ENCODE measurements around the gene CFAP65. TPM values are rescaled to one million over a fixed set of nuclear protein-coding genes. Genes with fewer than 3 reads are reported as not detected.

CFAP65 gene
- total RNA-seq, 1 experiment from 2014 or later: 0.44 TPM

- no peak overlapping the region for H3K27ac Mint-ChIP-seq
- H3K36me3 Mint-ChIP-seq: no peaks in the 10 kb centered on the region
- peak overlapping the region; percentile 77 for H3K4me3 Mint-ChIP-seq
- H3K9me3 Mint-ChIP-seq: no peaks in the 10 kb centered on the region
- H3K27me3 Mint-ChIP-seq (ENCODE audit: low read depth): peaks cover 86% of the 10 kb centered on the region
- CTCF ChIA-PET: interaction anchor here (0.8 to 8.8 kb wide), 13 partner anchors 10 to 332 kb away, joined by 3 to 116 read pairs (median 4); no protein-coding TSS in a partner anchor
- DNase-seq (ENCODE audit: low spot score) (peak; percentile 97), ATAC-seq (peak; percentile 80)
- POLR2A ChIA-PET: no interaction called here
- peaks cover 31% of the 10 kb centered on the region for H3K4me1 Mint-ChIP-seq
- TF ChIP-seq ESRRA (CRISPR knock-in tag; IDR thresholded peaks at IDR 0.05; ENCODE audit: borderline replicate concordance) (peak; percentile 94), RORB (CRISPR knock-in tag; IDR thresholded peaks at IDR 0.05) (no peak), ATF2 (CRISPR knock-in tag; IDR thresholded peaks at IDR 0.05; ENCODE audit: borderline replicate concordance, low read depth) (no peak), ATF1 (CRISPR knock-in tag; IDR thresholded peaks at IDR 0.05) (no peak), NR3C1 (CRISPR knock-in tag; conservative IDR thresholded peaks at IDR 0.05; ENCODE audit: low read depth) (0 out of 2 replicates have a peak, but pooled peaks have one; percentile 55), NR1H2 (CRISPR knock-in tag; IDR thresholded peaks at IDR 0.05) (peak; percentile 57; the same call in 1 of the 2 replicates), JUN (CRISPR knock-in tag; IDR thresholded peaks at IDR 0.05) (peak; percentile 95), ZNF281 (CRISPR knock-in tag; IDR thresholded peaks at IDR 0.05) (peak; percentile 87), KAT7 (CRISPR knock-in tag; IDR thresholded peaks at IDR 0.05; ENCODE audit: borderline replicate concordance) (0 out of 2 replicates have a peak, but pooled peaks have one; percentile 57), ELF4 (CRISPR knock-in tag; IDR thresholded peaks at IDR 0.05; ENCODE audit: low read depth) (peak; percentile 84; the same call in 1 of the 2 replicates), ZNF671 (CRISPR knock-in tag; IDR thresholded peaks at IDR 0.05) (no peak), SMAD3 (CRISPR knock-in tag; IDR thresholded peaks at IDR 0.05; ENCODE audit: borderline replicate concordance) (peak; percentile 82; the same call in 1 of the 2 replicates), PRDM15 (CRISPR knock-in tag; IDR thresholded peaks at IDR 0.05) (peak; percentile 46; the same call in 1 of the 2 replicates), ZNF532 (CRISPR knock-in tag; IDR thresholded peaks at IDR 0.05; ENCODE audit: borderline replicate concordance) (no peak), GTF2I (CRISPR knock-in tag; conservative IDR thresholded peaks at IDR 0.05) (no peak), HMGA2 (CRISPR knock-in tag; IDR thresholded peaks at IDR 0.05) (no peak), FOXJ3 (CRISPR knock-in tag; IDR thresholded peaks at IDR 0.05; ENCODE audit: borderline replicate concordance) (no peak)
- TF ChIP-seq, protein P1, sequence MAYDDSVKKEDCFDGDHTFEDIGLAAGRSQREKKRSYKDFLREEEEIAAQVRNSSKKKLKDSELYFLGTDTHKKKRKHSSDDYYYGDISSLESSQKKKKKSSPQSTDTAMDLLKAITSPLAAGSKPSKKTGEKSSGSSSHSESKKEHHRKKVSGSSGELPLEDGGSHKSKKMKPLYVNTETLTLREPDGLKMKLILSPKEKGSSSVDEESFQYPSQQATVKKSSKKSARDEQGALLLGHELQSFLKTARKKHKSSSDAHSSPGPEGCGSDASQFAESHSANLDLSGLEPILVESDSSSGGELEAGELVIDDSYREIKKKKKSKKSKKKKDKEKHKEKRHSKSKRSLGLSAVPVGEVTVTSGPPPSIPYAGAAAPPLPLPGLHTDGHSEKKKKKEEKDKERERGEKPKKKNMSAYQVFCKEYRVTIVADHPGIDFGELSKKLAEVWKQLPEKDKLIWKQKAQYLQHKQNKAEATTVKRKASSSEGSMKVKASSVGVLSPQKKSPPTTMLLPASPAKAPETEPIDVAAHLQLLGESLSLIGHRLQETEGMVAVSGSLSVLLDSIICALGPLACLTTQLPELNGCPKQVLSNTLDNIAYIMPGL (CRISPR knock-in tag; IDR thresholded peaks at IDR 0.05): no peak
- TF ChIP-seq, protein P2, sequence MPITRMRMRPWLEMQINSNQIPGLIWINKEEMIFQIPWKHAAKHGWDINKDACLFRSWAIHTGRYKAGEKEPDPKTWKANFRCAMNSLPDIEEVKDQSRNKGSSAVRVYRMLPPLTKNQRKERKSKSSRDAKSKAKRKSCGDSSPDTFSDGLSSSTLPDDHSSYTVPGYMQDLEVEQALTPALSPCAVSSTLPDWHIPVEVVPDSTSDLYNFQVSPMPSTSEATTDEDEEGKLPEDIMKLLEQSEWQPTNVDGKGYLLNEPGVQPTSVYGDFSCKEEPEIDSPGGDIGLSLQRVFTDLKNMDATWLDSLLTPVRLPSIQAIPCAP (CRISPR knock-in tag; IDR thresholded peaks at IDR 0.05): peak; percentile 92
- TF ChIP-seq, protein P3, sequence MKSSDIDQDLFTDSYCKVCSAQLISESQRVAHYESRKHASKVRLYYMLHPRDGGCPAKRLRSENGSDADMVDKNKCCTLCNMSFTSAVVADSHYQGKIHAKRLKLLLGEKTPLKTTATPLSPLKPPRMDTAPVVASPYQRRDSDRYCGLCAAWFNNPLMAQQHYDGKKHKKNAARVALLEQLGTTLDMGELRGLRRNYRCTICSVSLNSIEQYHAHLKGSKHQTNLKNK (CRISPR knock-in tag; IDR thresholded peaks at IDR 0.05): no peak
- TF ChIP-seq, protein P4, sequence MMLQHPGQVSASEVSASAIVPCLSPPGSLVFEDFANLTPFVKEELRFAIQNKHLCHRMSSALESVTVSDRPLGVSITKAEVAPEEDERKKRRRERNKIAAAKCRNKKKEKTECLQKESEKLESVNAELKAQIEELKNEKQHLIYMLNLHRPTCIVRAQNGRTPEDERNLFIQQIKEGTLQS (CRISPR knock-in tag; conservative IDR thresholded peaks at IDR 0.05): no peak
These were observed 78.3 kb downstream of the CFAP65 start for GRCh38 chr2:218962859-218963492.
